AG09319 (cell line): ENCODE results near the gene TOX3.

Experiments
- DNase-seq: peaks from one replicate; pipeline ENCODE4 v3.0.0-alpha.2; 2010; ENCODE audit warnings: low read depth; ENCODE audit errors: extremely low read depth
- TF ChIP-seq, protein P1 (sequence below): IDR thresholded peaks from 2 replicates; pipeline ENCODE4 v1.5.1; 2011; ENCODE audit warnings: low read depth, mild to moderate bottlenecking, inconsistent platforms, low read length, moderate library complexity

TOX3 gene

DNA sequence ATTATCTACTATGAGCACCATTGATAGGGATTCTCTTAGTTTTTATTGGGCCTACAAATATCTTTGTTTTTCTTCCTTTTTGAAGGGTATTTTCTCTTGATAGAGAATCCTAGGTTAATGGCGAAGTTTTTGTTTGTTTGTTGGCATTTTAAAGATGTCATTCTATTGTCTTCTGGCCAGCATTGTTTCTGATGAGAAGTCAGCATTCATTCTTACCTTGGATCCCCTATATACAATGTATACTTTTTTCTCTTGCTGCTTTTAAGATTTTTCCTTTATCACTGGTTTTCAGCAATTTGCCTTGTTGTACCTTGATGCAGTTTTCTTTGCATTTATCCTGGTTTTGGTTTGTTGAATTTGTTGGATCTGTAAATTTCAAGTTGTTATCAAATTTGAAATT is 130.1 kb downstream of the TOX3 start:
- DNase-seq = no peak
- TF ChIP-seq, protein P1, sequence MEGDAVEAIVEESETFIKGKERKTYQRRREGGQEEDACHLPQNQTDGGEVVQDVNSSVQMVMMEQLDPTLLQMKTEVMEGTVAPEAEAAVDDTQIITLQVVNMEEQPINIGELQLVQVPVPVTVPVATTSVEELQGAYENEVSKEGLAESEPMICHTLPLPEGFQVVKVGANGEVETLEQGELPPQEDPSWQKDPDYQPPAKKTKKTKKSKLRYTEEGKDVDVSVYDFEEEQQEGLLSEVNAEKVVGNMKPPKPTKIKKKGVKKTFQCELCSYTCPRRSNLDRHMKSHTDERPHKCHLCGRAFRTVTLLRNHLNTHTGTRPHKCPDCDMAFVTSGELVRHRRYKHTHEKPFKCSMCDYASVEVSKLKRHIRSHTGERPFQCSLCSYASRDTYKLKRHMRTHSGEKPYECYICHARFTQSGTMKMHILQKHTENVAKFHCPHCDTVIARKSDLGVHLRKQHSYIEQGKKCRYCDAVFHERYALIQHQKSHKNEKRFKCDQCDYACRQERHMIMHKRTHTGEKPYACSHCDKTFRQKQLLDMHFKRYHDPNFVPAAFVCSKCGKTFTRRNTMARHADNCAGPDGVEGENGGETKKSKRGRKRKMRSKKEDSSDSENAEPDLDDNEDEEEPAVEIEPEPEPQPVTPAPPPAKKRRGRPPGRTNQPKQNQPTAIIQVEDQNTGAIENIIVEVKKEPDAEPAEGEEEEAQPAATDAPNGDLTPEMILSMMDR = no peak

- DNase-seq = no peak
- TF ChIP-seq, protein P1 = no peak
These were observed 135.9 kb downstream of the TOX3 start for GRCh38 chr16:52411011-52411410.

DNA sequence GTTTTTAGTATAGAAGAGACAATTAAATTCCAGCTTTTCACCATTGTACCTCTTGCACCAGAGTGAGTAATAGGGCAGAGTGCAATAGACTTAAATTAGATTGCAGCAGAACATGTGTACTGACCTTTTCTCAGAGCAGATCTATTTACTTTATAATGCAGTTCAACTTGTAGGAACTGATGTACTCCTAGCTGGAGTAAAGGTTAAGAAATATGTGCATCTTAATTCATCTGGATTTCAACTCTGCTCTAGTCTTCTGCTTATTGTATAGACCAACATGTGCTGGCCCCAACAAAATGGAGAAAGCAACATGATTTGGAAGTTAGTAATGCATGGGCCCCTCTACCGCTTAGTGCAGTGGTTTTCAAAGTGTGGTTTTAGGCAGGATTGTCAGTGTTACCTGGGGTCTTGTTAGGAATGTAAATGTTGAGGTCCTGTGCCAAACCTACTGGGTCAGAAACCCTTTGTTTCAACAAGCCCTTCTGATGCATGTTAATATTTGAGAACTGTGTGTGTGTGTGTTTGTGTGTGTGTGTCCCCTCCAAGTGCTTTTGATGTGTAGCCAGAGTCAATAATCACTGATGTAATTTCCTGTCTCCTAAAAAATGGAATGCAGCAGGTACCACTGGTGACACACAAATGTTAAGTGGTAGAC is 138.6 kb downstream of the TOX3 start:
- TF ChIP-seq, protein P1 = no peak
- DNase-seq = no peak

DNA sequence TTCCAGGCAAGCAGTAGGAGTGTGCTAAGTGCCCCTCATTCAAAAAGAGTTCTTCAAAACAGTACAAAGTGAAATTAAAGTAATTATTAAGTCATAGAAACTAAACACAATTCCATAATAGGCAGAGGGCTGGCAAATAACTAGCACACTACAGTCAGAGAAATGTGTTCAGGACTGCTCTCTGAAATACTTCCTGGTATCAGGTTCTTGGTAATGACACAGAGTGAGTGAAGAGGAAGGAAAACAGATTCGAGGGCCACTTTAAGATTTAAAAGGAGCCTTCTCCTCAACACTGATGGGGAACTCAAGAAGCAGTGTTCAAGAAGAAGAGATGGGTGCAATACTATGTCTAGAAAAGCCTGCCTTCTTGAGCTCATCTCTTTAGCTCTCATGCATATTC is 139.2 kb downstream of the TOX3 start:
- no peak for DNase-seq
- TF ChIP-seq, protein P1 = no peak

DNA sequence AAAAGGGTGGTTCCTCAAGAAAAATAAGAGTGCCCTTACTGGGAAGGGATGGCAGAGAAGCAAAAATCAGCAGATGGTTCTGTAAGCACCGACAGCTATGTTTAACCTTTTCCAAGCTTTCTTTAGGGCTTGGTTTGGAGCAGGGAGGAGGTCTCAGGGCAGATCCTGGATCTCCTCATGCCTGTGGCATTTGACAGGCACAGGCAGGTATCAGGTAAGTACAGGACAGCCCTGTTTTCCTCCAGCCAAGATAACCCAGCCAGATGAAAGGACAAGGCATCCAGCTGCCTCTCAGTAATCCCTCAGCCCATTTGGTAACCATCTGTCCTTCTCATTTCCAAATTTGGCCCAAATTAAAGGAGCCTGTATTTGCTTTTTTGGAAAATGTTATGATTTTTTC is 141.5 kb downstream of the TOX3 start:
- TF ChIP-seq, protein P1 = no peak
- no peak for DNase-seq

GRCh38 chr16:52404546-52404945 is 142.4 kb downstream of the TOX3 start:
- TF ChIP-seq, protein P1 = no peak
- no peak for DNase-seq

DNA sequence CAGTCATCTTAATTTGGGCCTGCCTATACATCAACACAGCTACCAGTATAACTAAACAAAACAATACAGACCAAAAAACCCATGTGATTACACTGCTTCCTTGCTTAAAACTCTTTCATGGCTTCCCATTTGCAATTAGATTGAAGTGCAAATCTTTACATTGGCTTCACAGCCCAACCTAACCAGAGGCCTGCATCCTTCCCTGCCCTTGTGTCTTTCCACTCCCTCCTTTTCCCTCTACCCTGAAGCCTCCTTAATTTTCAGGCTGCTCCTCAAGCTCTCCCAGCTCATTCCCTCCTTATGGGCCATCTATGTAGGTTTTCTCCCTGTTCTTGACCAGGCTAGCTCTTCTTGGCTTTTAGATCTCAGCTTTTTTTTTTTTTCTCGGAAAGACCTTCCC is 147.8 kb downstream of the TOX3 start:
- TF ChIP-seq, protein P1 = no peak

More for the DNA sequence above, 147.8 kb downstream of the TOX3 start:
- no peak for DNase-seq
